GM19239 (cell line): ENCODE measurements around the gene BMP2K.
A peak's percentile ranks its signal among the peaks of the same experiment; 100 is the strongest.
"Not testable (repeated sequence)": the region's sequence is repeated elsewhere in the genome, so short reads cannot be mapped to it uniquely, and the experiment has no call there.

Source experiments
- DNase-seq: peaks from one replicate; pipeline ENCODE4 v3.0.0; 2011; ENCODE audit warnings: low spot score; ENCODE audit not compliant: insufficient read length
- FAIRE-seq: peaks from 2 replicates; lab custom pipeline; 2011; peaks lifted over from hg19 to GRCh38; lab: Jason Lieb, UNC

Gene BMP2K

DNA sequence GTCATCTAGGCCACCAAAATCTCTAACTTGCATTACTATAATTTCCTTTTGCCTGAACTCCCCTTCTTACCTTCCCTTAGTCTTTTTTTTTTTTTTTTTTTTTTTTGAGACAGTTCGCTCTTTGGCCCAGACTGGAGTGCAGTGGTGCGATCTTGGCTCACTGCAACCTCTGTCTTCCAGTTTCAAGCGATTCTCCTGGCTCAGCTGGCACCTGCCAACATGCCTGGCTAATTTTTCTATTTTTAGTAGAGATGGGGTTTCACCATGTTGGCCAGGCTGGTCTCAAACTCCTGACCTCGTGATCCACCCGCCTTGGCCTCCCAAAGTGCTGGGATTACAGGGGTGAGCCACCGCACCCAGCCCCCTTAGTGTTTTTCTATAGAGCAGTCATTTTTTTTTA, 132.8 kb downstream of the BMP2K start:
- DNase-seq, FAIRE-seq: not testable (repeated sequence)

DNA sequence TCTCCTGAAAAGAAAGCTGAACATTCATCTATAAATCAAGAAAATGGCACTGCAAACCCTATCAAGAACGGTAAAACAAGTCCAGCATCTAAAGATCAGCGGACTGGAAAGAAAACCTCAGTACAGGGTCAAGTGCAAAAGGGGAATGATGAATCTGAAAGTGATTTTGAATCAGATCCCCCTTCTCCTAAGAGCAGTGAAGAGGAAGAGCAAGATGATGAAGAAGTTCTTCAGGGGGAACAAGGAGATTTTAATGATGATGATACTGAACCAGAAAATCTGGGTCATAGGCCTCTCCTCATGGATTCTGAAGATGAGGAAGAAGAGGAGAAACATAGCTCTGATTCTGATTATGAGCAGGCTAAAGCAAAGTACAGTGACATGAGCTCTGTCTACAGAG, 134.5 kb downstream of the BMP2K start:
- no peak for DNase-seq
- no peak for FAIRE-seq

DNA sequence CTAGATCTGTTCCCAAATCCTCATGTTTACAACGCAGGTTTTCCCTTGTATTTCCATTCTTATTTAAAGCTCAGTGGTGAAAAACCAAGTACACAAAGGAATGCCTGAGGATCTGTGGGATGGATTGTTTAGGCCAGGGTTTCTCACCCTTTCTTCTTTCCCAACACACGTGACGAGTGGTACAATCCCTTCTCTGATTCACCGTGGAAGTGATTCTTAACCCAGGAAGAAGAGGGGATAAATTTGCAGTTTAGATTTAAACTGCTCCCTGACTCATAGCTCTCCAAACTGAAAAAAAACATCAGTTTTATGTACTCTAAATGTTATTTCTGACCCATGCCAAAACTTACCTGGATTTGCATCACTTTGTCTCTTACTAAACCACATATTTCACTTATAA, 146.1 kb downstream of the BMP2K start:
- FAIRE-seq (peak; percentile 23), DNase-seq (no peak)

DNA sequence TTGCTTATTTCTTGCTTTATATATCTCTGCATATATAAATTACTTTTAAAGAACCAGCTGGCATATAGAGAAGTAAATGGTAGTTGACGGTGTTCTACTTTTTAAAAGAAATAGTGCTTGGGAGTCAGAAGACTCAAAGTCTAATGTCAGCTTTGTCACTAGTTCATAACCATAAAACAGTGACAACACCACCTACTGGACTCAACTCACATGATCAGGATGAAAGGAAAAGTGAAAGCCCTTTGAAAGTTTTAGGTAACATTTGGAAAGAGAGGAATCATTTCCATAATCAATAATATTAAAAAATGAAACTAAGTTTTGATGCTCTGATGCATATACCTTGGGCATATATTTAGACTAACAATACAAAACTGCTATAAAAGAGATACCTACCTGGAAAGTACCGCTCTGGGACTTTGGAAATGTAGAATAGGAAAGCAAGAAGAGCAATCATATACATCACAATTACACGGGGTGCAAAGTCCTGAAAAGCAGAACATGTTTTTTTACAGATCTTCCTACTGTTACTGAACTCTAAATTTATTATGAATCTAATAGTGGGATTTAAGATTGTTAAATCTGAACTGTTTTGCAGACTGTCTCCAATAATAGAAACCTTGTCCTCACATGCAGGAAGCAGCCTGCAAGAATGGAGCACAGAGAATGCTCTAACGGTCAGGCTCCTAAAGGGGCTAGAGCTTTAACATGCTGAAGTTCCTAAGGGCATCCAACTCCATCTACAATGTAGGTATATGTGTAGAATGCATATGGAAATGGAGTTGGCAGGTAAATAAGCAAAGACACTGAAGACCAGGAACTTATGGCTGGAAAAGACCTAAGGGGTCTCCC, 147.5 kb downstream of the BMP2K start:
- DNase-seq, result no peak
- FAIRE-seq, result peak; percentile 81

DNA sequence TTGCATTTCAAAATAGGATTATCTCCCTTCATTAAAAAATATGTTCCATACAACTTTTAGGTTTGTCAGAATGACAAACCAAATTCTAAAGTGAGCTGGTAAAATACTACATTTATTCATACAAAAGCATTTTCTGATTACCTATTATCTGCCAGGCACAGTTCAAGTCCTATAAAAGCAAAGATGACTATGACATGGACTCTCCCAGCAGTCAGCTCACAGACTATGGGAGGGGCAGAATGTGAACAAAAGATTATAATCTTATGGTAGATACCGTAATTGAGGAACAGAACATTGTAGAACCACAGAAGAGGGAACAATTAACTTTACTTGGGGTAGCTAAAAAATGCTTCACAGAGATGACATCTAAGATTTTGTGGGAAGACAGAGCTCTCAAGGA, 150.7 kb downstream of the BMP2K start:
- FAIRE-seq (no peak), DNase-seq (no peak)

DNA sequence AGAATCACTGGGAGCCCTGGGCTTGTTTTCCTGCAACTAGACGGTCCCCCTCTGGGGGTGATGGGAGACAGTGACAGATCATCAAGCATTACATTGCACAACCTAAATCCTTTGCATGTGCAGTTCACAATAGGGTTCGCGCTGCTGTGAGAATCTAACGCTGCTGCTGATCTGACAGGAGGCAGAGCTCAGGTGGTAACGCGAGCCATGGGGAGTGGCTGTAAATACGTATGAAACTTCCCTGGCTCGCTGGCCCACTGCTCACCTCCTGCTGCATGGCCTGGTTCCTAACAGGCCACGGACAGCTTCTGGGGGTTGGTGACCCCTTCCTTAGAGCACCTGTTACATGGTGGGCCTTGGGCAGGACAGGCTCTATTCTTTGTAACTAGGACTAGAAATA, 152.7 kb downstream of the BMP2K start:
- DNase-seq (no peak), FAIRE-seq (no peak)

DNA sequence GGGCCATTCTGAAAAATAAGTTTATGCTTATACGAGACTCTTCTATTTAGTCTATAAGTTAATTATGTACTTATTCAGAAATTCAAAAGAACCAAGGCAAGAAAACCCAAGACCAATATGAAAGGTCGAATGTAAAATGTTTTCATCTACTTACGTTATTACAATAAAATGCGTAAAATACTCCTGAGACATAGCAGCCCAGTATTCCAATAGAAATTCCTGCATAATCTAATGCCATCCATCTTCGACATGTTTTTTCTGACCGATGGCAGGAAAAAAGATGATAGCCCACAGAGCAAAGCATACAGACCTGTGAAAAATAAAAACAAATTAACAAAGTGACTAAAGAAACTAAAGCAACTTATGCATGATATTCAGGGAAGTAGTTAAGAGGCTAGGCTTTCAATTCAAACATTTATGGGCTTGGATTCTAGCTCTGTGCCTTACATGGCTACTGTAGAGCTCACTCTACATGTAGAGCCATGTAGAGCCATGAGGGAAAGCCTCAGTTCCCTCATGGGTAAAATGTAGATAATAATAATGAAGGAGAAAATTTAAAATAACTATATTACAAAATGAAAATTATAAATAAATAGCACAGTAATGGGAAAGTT, 154.0 kb downstream of the BMP2K start:
- no peak for FAIRE-seq
- no peak for DNase-seq

DNA sequence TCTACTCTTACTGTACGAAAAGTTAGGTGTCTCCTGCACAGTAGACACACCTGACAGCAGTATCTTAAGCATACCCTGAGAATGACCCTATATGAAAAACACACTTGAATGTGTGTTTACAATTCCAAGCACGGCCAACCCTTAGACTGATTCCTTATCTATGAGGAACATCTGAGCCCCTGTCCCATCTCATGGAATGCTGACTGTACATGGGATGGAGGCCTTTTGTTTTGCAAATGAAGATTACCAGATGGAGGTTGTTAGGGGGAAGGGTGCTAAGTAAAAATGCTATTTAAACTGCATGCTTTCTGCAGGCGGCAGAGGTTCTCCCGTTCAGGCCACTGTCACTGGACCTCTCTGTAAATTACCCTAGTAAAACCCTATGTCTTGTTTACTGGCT, 160.8 kb downstream of the BMP2K start:
- FAIRE-seq (no peak), DNase-seq (no peak)

DNA sequence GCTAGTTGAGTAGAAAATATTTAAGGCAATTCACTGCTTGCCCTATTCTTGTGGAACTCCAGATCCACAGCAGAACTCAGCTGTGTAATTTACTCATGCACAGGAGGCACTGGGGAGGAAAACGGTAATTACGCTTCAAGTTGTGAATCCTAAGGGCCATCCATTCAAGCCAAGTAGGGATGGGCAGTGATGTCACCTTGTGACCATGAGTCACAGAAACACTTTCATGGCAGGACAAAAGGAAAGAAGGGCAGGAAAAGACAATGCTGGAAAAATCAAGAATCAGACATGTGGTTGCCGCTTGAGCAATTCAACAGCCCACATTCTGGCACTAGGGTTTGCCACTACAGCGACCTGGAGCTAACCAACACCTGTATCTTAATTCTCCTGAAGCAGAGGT, 161.7 kb downstream of the BMP2K start:
- FAIRE-seq, result no peak
- DNase-seq, result no peak

DNA sequence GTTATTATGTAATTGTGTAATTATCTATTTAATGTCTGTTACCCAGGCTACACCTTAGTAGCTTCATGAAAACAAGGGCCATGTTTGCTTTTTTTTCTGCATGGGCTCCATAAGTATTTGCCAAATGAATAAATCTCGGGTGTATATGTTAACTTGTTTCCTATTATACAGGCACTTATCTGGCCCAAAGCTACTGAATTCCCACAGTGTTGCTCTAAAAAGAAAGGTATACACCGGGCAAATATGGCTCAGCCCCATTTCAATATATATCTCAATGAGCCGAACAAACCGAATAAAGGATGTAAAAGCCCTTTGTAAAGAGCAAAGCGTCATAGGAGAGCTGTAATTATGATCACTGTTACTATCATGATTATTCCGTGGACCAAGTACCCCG, 162.3 kb downstream of the BMP2K start:
- DNase-seq, result no peak
- peak; percentile 45 for FAIRE-seq

DNA sequence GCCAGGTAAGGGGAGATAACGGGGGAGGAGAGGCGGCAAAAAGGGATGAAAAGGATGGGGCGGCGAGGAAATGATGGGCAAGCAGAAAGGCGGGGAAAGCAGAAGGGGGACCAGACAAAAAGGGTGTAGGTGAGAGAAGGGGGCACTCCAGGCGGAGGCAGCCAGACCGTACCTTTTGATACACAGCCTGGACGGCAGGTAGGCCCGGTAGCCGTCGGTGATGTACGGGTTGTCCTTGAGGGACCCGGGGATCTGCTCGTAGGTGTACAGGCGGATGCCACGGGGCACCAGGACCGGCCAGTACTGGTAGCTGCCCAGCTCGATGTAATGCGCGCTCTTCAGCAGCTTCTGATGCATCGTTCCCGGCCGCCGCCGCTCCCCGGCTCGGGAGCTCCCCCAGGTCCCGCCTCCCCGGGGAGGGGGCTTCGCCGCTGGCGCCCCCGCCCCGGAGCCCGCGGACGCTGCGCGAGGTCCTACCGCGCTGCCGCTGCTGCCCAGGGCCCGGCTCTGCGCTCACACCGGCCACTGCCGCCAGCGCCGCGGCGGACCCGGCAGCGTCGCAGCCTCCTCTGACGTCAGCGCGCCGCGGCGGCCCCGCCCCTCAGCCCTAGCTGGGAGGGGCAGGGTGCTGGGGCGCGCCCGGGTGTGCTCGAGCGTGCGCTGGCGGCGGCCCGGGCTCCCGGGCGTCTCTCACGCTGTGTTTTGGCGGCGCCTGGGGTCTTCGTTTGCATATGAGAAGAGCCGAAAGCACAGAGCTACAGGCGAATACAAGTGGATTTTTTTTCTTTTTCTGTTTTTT, 162.9 kb downstream of the BMP2K start, which contains the start of gene PAQR3:
PAQR3 (minus strand) TSS at position 571 of the 799 bp plus-strand sequence; CDS start at position 357, 214 bp downstream.
- peak; percentile 86 for FAIRE-seq

DNA sequence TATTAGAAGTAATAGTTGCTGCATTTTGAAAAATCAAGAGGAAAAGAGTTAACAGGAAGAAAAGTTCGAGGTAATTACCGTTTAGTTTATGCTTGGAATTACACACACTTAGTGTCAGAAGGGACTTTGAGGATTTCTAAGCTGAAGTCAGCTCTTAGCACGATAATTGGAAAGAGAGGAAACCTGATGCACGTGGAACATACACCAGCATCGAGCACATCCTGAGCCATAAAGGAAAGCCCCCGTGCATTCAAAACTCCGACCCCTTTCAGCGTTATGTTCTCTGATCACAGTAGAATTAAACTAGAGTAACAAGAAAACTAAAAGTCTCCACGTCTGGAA, 163.5 kb downstream of the BMP2K start:
- no peak for DNase-seq
- no peak for FAIRE-seq

More for the DNA sequence above, 162.9 kb downstream of the BMP2K start, which contains the start of gene PAQR3:
- peak; percentile 80 for DNase-seq

DNA sequence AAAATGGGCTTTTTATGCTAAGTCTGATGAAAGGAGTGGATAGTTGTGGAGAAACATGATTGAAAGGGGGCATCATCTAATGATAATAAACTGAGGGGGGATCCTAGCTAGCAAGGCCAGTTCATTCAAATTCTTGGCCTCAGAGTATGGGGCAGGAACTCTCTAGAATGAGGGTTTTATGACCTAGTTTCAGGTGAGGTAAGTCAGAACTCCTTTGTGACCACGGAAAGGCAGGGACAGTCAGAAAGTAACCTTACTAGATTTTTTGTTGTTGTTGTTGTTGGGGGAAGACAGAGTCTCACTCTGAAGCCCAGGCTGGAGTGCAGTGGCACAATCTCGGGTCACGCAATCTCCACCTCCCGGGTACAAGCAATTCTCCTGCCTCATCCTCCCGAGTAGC, 164.6 kb downstream of the BMP2K start:
- DNase-seq, result no peak
- FAIRE-seq, result no peak

DNA sequence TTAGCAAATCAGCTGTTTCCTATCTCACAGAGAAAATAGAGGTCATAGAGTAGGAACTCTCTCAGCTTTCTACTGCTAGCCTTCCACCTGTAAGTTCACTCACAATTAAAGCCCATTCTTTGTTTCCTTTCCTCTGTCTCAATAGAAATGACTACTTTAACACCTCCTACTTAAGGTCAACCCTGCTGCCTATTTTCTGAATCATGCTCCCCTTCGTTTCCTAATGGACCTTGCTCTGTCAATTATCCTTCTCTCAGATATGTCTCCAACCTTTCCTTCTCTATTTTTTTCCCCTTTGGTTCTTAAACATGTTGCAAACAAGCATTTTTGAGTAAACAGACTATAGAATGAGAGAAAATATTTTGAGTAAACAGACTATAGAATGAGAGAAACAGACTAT, 168.2 kb downstream of the BMP2K start:
- DNase-seq (no peak), FAIRE-seq (no peak)

DNA sequence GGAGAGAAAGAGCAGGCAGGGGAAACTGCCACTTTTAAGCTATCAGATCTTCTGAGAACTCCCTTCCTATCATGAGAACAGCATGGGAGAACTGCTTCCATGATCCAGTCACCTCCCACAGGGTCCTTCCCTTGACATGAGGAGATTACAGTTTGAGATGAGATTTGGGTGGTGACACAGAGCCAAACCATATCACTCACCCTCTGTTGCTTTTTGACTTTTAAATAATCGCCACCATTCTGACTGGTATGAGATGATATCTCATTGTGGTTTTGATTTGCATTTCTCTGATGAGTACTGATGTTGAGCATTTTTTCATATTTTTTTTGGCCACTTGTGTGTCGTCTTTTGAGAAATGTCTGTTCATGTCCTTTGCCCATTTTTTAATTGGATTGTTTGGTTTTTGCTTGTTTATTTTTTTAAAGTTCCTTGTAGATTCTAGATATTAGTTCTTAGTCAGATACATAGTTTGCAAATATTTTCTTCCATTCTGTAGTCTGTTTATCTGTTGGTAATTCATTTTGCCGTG, 169.6 kb downstream of the BMP2K start:
- no peak for FAIRE-seq
- DNase-seq, result no peak

DNA sequence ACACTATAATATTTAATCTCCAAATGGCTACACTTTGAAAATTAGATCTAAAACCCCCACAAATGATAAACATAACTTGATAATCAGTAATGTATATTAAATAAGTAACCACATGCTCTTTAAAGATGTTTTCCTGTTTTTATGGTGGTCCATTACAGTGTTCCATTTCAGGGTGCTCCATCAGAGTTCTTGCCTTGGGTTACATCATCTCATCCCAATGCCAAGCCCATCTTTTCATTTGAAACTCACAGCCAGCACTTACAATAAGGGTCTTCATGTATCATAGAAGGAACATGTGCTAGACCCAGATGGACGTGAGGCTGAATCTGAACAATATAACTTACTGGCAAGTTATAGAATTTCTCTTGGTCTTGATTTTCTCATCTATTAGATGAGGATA, 173.6 kb downstream of the BMP2K start:
- no peak for FAIRE-seq
- DNase-seq, result no peak

DNA sequence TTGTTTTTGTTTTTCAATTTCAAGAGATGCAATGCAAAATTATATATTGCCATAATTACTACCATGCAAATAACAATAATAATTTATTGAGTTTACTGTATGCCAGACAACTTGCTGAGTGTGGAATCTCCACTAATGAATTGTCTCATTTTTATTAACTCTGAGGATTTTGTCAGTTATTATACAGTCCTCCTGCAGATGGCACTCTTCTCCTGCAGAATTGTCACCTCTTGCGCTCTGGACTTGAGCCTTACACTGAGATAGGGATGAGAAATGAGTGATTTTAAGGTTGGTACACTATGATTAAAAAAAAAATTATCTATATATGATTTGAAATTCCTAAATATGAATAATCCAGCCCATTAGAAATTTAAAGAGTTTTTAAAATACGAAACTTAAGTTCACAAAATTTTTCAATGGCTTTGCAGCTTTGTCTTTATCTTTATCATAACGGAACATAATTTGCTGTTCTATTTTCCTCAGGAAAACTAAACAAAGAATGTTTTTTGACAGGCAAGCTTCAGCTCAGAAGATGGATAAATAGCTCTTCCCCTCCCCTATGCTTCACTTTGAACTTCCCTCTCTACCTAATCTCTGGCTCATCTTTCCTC, 175.8 kb downstream of the BMP2K start:
- peak; percentile 16 for DNase-seq
- FAIRE-seq, result peak; percentile 90

DNA sequence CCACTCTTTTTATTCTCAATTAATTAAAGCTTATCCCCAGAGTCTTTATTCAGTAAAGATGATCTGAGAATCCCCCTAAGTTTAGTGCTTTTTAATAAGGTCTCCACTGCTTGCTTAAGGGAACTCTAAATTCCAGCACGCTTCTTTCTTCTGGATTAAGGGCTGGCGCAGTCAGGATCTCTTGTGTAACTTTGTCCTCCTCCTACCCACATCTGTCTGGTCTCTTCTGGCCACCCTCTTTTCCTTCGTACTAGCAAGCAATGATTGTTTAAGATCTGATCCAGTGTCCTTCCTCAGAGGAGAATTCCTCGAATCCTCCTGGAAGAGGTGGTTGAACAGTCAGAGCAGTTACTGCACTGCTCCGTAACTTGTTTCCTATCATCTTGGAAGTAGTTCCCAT, 177.1 kb downstream of the BMP2K start:
- FAIRE-seq (no peak), DNase-seq (no peak)

DNA sequence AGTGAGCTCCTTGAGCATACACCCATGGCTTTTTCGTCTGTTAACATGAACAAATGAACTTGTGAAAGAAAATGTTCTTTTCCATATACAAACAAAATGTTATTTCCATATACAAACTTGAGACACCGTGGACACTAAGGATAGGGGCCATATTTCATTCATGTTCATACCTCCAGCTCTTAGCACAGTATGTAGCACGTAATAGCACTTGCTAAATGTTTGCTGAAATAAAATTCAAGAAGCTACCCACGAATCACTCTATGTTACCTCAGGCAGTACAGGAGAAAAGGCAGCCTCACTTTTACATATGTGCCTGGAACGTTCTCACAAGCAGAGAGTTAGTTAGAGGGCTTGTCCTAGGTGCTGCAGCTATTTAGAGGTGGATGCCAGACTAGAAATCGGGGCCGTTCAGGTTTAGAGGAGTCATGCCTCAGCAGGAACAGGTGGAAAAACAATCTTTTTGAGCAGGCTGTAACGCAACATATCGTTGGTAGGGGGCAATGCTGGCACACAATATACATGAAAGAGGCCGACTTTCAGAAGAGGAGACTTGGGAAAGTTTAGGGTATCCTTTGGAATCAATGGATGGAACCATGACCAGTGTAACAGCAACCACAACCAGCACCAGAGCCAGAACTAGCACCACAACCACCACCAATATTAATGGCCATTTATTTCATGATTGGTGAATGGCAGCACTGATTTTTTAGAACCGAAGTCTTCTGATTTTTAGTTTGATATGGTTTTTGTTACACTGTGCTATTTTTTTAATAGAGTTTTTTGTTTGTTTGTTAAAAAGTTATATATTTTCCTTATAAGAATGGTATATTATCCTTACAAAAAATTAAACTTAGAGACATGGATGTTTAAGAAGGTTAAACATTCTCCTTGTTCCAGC, 177.9 kb downstream of the BMP2K start:
- DNase-seq (no peak), FAIRE-seq (peak; percentile 40)
